GM12878 (cell line): ENCODE data around the gene RAMP2.

Source experiments
- ELK1 ChIP-seq: IDR thresholded peaks from 2 replicates; pipeline ENCODE4 v1.6.1; 2012; ENCODE audit warnings: low read depth, low read length, improper control_type of control experiment
- EP300 ChIP-seq, 2 experiments: fragments of 150-350 bp in 1 of 2; IDR thresholded peaks; 2 replicates each; pipeline ENCODE4 v1.6.1; 2011 to 2012; ENCODE audit warnings: low read depth in 2 of 2, low read length in 2 of 2, borderline replicate concordance in 1 of 2, improper control_type of control experiment in 1 of 2, inconsistent platforms in 1 of 2; ENCODE audit not compliant: control insufficient read depth in 1 of 2
- FOXM1 ChIP-seq: IDR thresholded peaks from 2 replicates; pipeline ENCODE4 v1.6.1; 2012; ENCODE audit warnings: low read depth, mild to moderate bottlenecking, inconsistent platforms, low read length, moderate library complexity
- HCFC1 ChIP-seq: fragments of 150-350 bp; IDR thresholded peaks from 2 replicates; pipeline ENCODE4 v1.6.1; 2014; ENCODE audit warnings: low read length
- JUNB ChIP-seq: IDR thresholded peaks from 2 replicates; pipeline ENCODE4 v1.6.1; 2016; ENCODE audit warnings: antibody characterized with exemption, mild to moderate bottlenecking
- RAD21 ChIP-seq: IDR thresholded peaks from 2 replicates; pipeline ENCODE4 v1.6.1; 2011; ENCODE audit warnings: mild to moderate bottlenecking, low read depth, low read length, moderate library complexity; ENCODE audit not compliant: insufficient read depth
- RB1 ChIP-seq: fragments of 450-650 bp; formaldehyde crosslinking; IDR thresholded peaks from 2 replicates; pipeline ENCODE4 v1.6.1; 2017; ENCODE audit warnings: mild to moderate bottlenecking, borderline replicate concordance
- SREBF2 ChIP-seq: IDR thresholded peaks from 2 replicates; pipeline ENCODE4 v1.6.1; 2012; ENCODE audit warnings: mild to moderate bottlenecking, low read length
- STAT1 ChIP-seq: fragments of 450-650 bp; conservative IDR thresholded peaks from 2 replicates; pipeline ENCODE4 v1.6.1; 2014; ENCODE audit warnings: antibody characterized with exemption, mild to moderate bottlenecking
- TCF7 ChIP-seq: IDR thresholded peaks from 2 replicates; pipeline ENCODE4 v1.6.1; 2014; ENCODE audit warnings: antibody characterized with exemption, borderline replicate concordance
- WRNIP1 ChIP-seq: IDR thresholded peaks from 2 replicates; pipeline ENCODE4 v1.6.1; 2011; ENCODE audit warnings: low read depth, low read length, improper control_type of control experiment, borderline replicate concordance
- TF ChIP-seq, protein P1 (sequence below), 3 experiments: IDR thresholded peaks in 2 of 3; conservative IDR thresholded peaks in 1 of 3; 2 replicates each; pipeline ENCODE4 v1.5.1; 2011; ENCODE audit warnings: low read depth in 3 of 3, low read length in 3 of 3, mild to moderate bottlenecking in 3 of 3, control low read depth in 2 of 3, moderate library complexity in 2 of 3, inconsistent platforms in 1 of 3, mixed read lengths in 1 of 3; ENCODE audit not compliant: control insufficient read depth in 2 of 3, insufficient read depth in 1 of 3; ENCODE audit errors: extremely low read depth in 1 of 3
- TF ChIP-seq, protein P2 (sequence below): IDR thresholded peaks from 2 replicates; pipeline ENCODE4 v1.6.1; 2011; ENCODE audit warnings: mild to moderate bottlenecking, low read depth, low read length, moderate library complexity; ENCODE audit not compliant: insufficient replicate concordance
- TF ChIP-seq, protein P3 (sequence below): fragments of 450-650 bp; IDR thresholded peaks from 2 replicates; pipeline ENCODE4 v1.6.1; 2016; ENCODE audit warnings: mild to moderate bottlenecking, moderate library complexity, borderline replicate concordance

DNA sequence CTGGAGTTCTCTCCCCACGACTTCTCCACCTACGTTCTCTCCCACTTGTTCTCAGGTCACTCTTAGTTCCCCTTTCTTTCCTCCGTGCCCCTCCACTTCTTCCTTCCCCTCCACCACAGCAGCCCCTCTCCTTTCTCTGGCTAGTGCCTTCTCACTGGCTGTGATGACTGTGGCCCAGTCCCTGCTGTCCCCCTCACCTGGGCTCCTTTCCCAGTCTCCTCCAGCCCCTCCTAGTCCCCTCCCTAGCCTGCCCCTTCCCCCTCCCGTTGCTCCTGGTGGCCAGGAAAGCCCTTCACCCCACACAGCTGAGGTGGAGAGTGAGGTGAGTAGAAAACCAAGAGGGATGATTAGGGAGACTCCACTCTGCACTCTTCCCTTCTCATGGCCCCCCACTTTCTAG is 34.0 kb downstream of the RAMP2 start:
- TF ChIP-seq EP300 (IDR thresholded peaks at IDR 0.05; ENCODE audit: borderline replicate concordance in 1 of 2, control insufficient read depth in 1 of 2, low read depth in 2 of 2, low read length in 2 of 2) (no peak), JUNB (no peak), FOXM1 (no peak), HCFC1 (no peak), STAT1 (no peak), TCF7 (no peak), RAD21 (no peak), SREBF2 (no peak), WRNIP1 (no peak), RB1 (no peak), ELK1 (no peak)
- TF ChIP-seq, protein P1, sequence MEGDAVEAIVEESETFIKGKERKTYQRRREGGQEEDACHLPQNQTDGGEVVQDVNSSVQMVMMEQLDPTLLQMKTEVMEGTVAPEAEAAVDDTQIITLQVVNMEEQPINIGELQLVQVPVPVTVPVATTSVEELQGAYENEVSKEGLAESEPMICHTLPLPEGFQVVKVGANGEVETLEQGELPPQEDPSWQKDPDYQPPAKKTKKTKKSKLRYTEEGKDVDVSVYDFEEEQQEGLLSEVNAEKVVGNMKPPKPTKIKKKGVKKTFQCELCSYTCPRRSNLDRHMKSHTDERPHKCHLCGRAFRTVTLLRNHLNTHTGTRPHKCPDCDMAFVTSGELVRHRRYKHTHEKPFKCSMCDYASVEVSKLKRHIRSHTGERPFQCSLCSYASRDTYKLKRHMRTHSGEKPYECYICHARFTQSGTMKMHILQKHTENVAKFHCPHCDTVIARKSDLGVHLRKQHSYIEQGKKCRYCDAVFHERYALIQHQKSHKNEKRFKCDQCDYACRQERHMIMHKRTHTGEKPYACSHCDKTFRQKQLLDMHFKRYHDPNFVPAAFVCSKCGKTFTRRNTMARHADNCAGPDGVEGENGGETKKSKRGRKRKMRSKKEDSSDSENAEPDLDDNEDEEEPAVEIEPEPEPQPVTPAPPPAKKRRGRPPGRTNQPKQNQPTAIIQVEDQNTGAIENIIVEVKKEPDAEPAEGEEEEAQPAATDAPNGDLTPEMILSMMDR (IDR thresholded peaks at IDR 0.05 in 2 of 3, conservative IDR thresholded peaks at IDR 0.05 in 1 of 3; ENCODE audit: control insufficient read depth in 2 of 3, extremely low read depth in 1 of 3, insufficient read depth in 1 of 3, low read depth in 3 of 3, low read length in 3 of 3), result no peak
- TF ChIP-seq, protein P2, sequence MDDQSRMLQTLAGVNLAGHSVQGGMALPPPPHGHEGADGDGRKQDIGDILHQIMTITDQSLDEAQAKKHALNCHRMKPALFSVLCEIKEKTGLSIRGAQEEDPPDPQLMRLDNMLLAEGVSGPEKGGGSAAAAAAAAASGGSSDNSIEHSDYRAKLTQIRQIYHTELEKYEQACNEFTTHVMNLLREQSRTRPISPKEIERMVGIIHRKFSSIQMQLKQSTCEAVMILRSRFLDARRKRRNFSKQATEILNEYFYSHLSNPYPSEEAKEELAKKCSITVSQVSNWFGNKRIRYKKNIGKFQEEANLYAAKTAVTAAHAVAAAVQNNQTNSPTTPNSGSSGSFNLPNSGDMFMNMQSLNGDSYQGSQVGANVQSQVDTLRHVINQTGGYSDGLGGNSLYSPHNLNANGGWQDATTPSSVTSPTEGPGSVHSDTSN, result no peak
- TF ChIP-seq, protein P3, sequence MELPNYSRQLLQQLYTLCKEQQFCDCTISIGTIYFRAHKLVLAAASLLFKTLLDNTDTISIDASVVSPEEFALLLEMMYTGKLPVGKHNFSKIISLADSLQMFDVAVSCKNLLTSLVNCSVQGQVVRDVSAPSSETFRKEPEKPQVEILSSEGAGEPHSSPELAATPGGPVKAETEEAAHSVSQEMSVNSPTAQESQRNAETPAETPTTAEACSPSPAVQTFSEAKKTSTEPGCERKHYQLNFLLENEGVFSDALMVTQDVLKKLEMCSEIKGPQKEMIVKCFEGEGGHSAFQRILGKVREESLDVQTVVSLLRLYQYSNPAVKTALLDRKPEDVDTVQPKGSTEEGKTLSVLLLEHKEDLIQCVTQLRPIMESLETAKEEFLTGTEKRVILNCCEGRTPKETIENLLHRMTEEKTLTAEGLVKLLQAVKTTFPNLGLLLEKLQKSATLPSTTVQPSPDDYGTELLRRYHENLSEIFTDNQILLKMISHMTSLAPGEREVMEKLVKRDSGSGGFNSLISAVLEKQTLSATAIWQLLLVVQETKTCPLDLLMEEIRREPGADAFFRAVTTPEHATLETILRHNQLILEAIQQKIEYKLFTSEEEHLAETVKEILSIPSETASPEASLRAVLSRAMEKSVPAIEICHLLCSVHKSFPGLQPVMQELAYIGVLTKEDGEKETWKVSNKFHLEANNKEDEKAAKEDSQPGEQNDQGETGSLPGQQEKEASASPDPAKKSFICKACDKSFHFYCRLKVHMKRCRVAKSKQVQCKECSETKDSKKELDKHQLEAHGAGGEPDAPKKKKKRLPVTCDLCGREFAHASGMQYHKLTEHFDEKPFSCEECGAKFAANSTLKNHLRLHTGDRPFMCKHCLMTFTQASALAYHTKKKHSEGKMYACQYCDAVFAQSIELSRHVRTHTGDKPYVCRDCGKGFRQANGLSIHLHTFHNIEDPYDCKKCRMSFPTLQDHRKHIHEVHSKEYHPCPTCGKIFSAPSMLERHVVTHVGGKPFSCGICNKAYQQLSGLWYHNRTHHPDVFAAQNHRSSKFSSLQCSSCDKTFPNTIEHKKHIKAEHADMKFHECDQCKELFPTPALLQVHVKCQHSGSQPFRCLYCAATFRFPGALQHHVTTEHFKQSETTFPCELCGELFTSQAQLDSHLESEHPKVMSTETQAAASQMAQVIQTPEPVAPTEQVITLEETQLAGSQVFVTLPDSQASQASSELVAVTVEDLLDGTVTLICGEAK, result no peak
